Fibroblast of lung (primary cell): ENCODE data around the gene RAD18. TPM values are rescaled to one million over a fixed set of nuclear protein-coding genes. Genes with fewer than 3 reads are reported as not detected.
A peak's percentile ranks its signal among the peaks of the same experiment; 100 is the strongest.

Source experiments
- DNase-seq, 2 donors: peaks; one replicate each; pipeline versions ENCODE4 v3.0.0 to v3.0.0-alpha.2; 2010; ENCODE audit warnings: low read depth in 2 of 2
- H2AFZ ChIP-seq: 2 replicates; pipeline ENCODE4 v1.5.1; 2012; ENCODE audit warnings: low read length, control low read depth, inconsistent platforms
- H3K27ac ChIP-seq: 2 replicates; pipeline ENCODE4 v1.5.1; 2011; ENCODE audit warnings: low read length, control low read depth; ENCODE audit not compliant: insufficient read depth
- H3K27me3 ChIP-seq: 2 replicates; pipeline ENCODE4 v1.5.1; 2011; ENCODE audit warnings: mild to moderate bottlenecking, low read length; ENCODE audit not compliant: control insufficient read depth, insufficient read depth
- H3K36me3 ChIP-seq: 2 replicates; pipeline ENCODE4 v1.5.1; 2011; ENCODE audit warnings: low read length; ENCODE audit not compliant: control insufficient read depth, insufficient read depth
- H3K4me1 ChIP-seq: 2 replicates; pipeline ENCODE4 v1.5.1; 2011; ENCODE audit warnings: low read length; ENCODE audit not compliant: control insufficient read depth, insufficient read depth; ENCODE audit errors: extremely low read depth
- H3K4me2 ChIP-seq: 2 replicates; pipeline ENCODE4 v1.5.1; 2011; ENCODE audit warnings: low read length, control low read depth; ENCODE audit not compliant: insufficient read depth; ENCODE audit errors: extremely low read depth
- H3K4me3 ChIP-seq, 4 experiments: fragments of 200-600 bp in 1 of 4; sonication (generic) in 1 of 4; replicated peaks in 1 of 4; 2 replicates each; pipeline ENCODE4 v1.5.1; 2011 to 2016; ENCODE audit warnings: low read length in 4 of 4, low read depth in 3 of 4, mild to moderate bottlenecking in 3 of 4, control low read depth in 2 of 4, inconsistent platforms in 1 of 4, mixed read lengths in 1 of 4; ENCODE audit not compliant: insufficient read depth in 1 of 4; ENCODE audit errors: control extremely low read depth in 1 of 4
- H3K79me2 ChIP-seq: 2 replicates; pipeline ENCODE4 v1.5.1; 2012; ENCODE audit warnings: mild to moderate bottlenecking, low read length, inconsistent platforms; ENCODE audit not compliant: control insufficient read depth, insufficient read depth
- H3K9ac ChIP-seq: 2 replicates; pipeline ENCODE4 v1.5.1; 2011; ENCODE audit warnings: mild to moderate bottlenecking, low read length, control low read depth; ENCODE audit not compliant: insufficient read depth
- H3K9me3 ChIP-seq: 2 replicates; pipeline ENCODE4 v1.5.1; 2012; ENCODE audit warnings: low read depth, low read length; ENCODE audit not compliant: control insufficient read depth, insufficient read depth
- H4K20me1 ChIP-seq: 2 replicates; pipeline ENCODE4 v1.5.1; 2011; ENCODE audit warnings: low read length; ENCODE audit not compliant: control insufficient read depth, insufficient read depth; ENCODE audit errors: extremely low read depth
- CTCF ChIP-seq, 2 donors: IDR thresholded peaks in 1 of 2; conservative IDR thresholded peaks in 1 of 2; 1 replicate in 1 of 2; 2 replicates in 1 of 2; pipeline ENCODE4 v1.5.1; 2011 to 2012; ENCODE audit warnings: low read length in 2 of 2, control low read depth in 1 of 2, inconsistent platforms in 1 of 2, low read depth in 1 of 2, mild to moderate bottlenecking in 1 of 2
- EZH2 ChIP-seq: IDR thresholded peaks from 2 replicates; pipeline ENCODE4 v1.5.1; 2012; ENCODE audit warnings: low read length, control low read depth, mild to moderate bottlenecking; ENCODE audit errors: missing control alignments
- polyA plus RNA-seq, 2 donors: library from polyadenylated mRNA; depleted of rRNA in 1 of 2; stranded (reverse) in 1 of 2; unstranded in 1 of 2; fragments of >200 nt; gene quantifications; 2 replicates each; pipeline ENCODE4 v1.2.1, GENCODE V29; 2011 to 2012; ENCODE audit warnings: missing spikeins in 1 of 2
- total RNA-seq: library from RNA; depleted of rRNA; stranded (reverse); fragments of >200 nt; gene quantifications from 2 replicates; pipeline ENCODE4 v1.2.1, GENCODE V29; 2014

RAD18 gene
- total and polyA plus RNA-seq, 2 donors (not counting 1 experiment from before 2014, with no cell fraction given): 6.1 to 9.9 TPM

DNA sequence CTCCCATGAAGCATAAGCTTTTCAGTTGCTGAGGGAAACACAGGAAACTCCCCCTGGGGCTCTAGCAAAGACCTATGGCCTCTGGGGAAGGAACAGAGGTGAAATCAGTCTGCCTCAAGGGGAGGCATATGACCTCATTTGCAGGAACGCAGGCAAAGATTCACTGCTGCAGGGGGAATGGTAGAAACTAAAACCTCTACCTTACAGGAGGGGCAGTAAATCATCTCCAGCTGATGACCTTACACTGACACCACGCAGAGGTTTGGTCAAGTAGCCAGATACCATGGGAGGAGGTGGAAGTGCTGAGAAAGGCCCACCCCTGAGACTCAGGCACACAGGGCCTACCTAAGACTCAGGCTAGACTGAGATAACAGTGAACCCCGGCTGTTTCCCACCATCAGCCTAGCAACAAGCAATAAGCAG lies 81.1 kb downstream of the RAD18 start:
- no peaks in the 10 kb centered on the region for H4K20me1 ChIP-seq
- no peak overlapping the region for H3K4me3 ChIP-seq
- H2AFZ ChIP-seq: no peak overlapping the region
- H3K36me3 ChIP-seq: no peaks in the 10 kb centered on the region
- TF ChIP-seq CTCF (conservative IDR thresholded peaks at IDR 0.05 in 1 of 2, IDR thresholded peaks at IDR 0.05 in 1 of 2; ENCODE audit: low read depth in 1 of 2, low read length in 2 of 2): no peak
- TF ChIP-seq EZH2: no peak
- H3K9ac ChIP-seq: no peak overlapping the region
- no peak overlapping the region for H3K27ac ChIP-seq
- H3K9me3 ChIP-seq: no peaks in the 10 kb centered on the region
- no peak for DNase-seq
- H3K4me1 ChIP-seq: peaks cover 10% of the 10 kb centered on the region
- no peaks in the 10 kb centered on the region for H3K27me3 ChIP-seq
- H3K4me2 ChIP-seq: no peak overlapping the region
- H3K79me2 ChIP-seq: no peaks in the 10 kb centered on the region

GRCh38 chr3:8879347-8879944 lies 83.8 kb downstream of the RAD18 start:
- no peaks in the 10 kb centered on the region for H3K36me3 ChIP-seq
- H3K4me3 ChIP-seq: no peak overlapping the region
- H3K27ac ChIP-seq: no peak overlapping the region
- no peak overlapping the region for H2AFZ ChIP-seq
- H3K27me3 ChIP-seq: no peaks in the 10 kb centered on the region
- no peak overlapping the region for H3K4me2 ChIP-seq
- no peaks in the 10 kb centered on the region for H3K4me1 ChIP-seq
- H3K9me3 ChIP-seq: no peaks in the 10 kb centered on the region
- no peak overlapping the region for H3K9ac ChIP-seq
- H3K79me2 ChIP-seq: no peaks in the 10 kb centered on the region
- TF ChIP-seq CTCF (conservative IDR thresholded peaks at IDR 0.05 in 1 of 2, IDR thresholded peaks at IDR 0.05 in 1 of 2; ENCODE audit: low read depth in 1 of 2, low read length in 2 of 2): no peak
- no peak for TF ChIP-seq EZH2
- DNase-seq: no peak
- H4K20me1 ChIP-seq: no peaks in the 10 kb centered on the region

DNA sequence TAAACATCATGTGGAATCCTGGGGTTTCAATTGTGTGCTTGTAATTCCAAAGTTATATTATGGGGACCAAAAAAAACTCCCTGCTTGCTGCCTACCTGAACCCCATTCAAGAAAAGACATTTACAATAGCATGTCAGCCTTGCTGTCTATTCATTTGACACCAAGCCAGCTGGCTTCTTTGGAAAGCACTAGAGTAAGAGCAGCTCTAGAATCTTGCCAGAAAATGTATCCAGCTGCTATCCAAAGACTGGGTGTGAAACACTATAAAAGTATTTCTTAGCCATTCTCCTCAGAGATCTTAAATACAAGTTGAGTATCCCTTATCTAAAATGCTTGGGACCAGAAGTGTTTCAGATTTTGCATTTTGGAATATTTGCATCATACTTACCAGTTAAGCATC lies 87.4 kb downstream of the RAD18 start:
- Histone ChIP-seq H3K27ac (no peak overlapping the region), H3K27me3 (no peaks in the 10 kb centered on the region), H3K9ac (no peak overlapping the region), H3K79me2 (no peaks in the 10 kb centered on the region), H3K36me3 (no peaks in the 10 kb centered on the region), H3K4me3 (no peak overlapping the region), H4K20me1 (no peaks in the 10 kb centered on the region), H3K4me2 (no peak overlapping the region), H2AFZ (no peak overlapping the region), H3K9me3 (no peaks in the 10 kb centered on the region), H3K4me1 (peaks cover 4% of the 10 kb centered on the region)
- TF ChIP-seq EZH2: no peak
- no peak for TF ChIP-seq CTCF (conservative IDR thresholded peaks at IDR 0.05 in 1 of 2, IDR thresholded peaks at IDR 0.05 in 1 of 2; ENCODE audit: low read depth in 1 of 2, low read length in 2 of 2)
- peak in 1 of 2 donors; percentile 54 for DNase-seq
